Ureter (tissue), 1 donor: ENCODE results near the gene ZNF782. TPM values are rescaled to one million over a fixed set of nuclear protein-coding genes. Genes with fewer than 3 reads are reported as not detected.
"Not testable (repeated sequence)": the region's sequence is repeated elsewhere in the genome, so short reads cannot be mapped to it uniquely, and the experiment has no call there.

Experiments
- DNase-seq: peaks from one replicate; pipeline ENCODE4 v3.0.0-alpha.2; 2020; ENCODE audit warnings: low spot score
- total RNA-seq: library from RNA; stranded (reverse); gene quantifications from one replicate; pipeline ENCODE4 v1.2.4, GENCODE V29; 2023
- donor health status: DM: yes; HTN: yes; CAD: no.

The ZNF782 gene
- total RNA-seq, result 10.6 TPM

DNA sequence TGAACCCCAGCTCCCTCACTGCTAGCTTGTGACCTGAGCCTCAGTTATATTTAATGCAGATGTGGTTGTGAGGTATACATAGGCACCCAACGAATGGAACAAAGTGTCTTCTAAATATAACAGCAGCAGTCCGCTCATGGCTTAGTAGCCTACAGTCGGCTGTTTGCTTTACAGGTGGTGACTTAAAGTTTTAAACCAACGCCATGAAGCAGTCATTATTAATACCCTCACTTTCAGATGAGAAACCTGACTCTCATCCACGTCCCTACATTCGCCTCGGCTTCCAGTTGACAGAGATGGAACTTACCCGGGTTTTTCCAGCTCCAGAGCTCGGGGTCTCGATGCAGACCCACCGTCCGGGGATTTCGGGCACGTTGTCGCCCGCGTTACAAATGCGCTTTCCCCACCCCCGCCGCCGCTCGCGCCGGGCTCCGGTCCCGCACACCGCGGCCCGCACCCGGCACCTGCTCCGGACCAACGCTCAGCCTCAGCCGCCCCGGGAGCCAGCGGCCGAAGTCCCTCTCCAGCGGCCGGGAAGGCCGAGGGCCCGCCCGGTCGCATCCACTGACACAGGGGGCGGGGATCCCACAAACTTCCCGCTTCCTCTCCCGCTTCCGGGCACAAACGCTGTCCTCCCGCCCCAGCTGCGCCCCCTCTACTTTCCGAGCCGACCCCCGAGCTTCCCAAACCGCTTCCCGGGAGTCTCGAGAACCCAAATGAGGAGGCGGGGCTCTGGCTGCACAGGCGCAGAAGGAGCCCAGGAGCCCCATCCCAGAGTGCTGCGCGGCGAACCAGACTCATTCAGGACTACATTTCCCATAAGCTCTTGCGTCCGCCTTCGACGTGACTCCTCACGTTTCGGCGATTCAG, at the start of gene ZNF782:
TSS of gene ZNF782 (minus strand) at position 734 of the 870 bp plus-strand sequence. CDS start 2,553 bp downstream, outside the sequence.
- peak; percentile 91 for DNase-seq

GRCh38 chr9:96900010-96900409, 45.7 kb upstream of the ZNF782 start:
- not testable (repeated sequence) for DNase-seq

DNA sequence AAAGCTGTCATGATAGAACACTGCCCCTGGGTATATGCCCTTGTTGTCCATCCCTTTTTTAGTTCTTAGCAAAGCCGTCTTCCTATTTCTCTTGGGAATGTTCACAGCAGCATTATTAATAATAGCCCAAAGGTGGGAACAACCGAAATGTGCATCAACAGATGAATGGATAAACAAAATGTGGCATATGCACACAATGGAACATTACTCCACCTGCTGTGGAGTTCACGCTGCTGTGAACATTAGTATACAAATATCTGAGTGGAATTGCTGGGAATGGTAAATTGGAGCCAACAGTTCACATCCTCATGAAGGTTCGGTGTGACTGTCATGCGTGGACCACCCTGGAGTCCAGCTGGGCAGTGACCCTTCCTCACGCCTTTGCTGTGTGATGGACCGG, 37.8 kb upstream of the ZNF782 start:
- no peak for DNase-seq

- DNase-seq, result no peak
Observed at GRCh38 chr9:96888591-96888990, 34.3 kb upstream of the ZNF782 start.

GRCh38 chr9:96885424-96885823, 31.1 kb upstream of the ZNF782 start:
- DNase-seq, result no peak

GRCh38 chr9:96884443-96884842, 30.1 kb upstream of the ZNF782 start:
- DNase-seq, result no peak

- no peak for DNase-seq
Observed at GRCh38 chr9:96883922-96884321, 29.6 kb upstream of the ZNF782 start.

GRCh38 chr9:96877269-96877668, 23.0 kb upstream of the ZNF782 start:
- no peak for DNase-seq

DNA sequence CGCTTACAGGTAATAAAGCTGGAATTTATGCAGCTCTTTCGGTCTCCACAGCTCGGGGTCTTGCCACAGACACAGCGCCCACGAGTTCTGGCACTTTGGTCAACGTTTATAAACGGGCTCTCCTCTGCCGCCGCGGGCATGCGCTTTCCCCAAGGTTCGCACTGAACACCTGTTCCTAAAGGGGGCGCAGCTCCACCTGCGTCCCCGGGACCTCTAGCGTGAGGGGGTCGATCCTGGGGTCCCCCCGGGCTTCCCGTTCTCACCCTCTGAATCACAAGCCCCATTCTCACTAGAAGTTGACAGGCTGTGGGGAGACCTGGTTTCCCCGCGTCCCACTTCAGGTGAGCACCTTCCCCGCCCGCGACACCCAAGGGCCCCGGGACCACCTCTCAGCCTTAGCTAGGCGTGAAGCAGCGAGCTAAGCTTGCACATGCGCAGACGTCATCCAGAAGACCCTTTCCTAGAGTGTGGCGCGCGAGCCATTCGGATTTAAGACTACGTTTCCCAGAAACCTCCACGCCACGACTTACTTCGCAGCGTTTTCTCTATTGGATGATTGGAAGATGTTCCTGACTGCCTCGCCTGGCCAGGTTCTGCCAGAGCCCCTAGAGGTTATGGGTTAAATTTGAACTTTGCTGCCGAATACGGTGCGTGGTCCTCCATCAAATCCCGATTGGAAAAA, 21.3 kb upstream of the ZNF782 start:
- no peak for DNase-seq

GRCh38 chr9:96874947-96875460, 20.7 kb upstream of the ZNF782 start:
- no peak for DNase-seq

DNA sequence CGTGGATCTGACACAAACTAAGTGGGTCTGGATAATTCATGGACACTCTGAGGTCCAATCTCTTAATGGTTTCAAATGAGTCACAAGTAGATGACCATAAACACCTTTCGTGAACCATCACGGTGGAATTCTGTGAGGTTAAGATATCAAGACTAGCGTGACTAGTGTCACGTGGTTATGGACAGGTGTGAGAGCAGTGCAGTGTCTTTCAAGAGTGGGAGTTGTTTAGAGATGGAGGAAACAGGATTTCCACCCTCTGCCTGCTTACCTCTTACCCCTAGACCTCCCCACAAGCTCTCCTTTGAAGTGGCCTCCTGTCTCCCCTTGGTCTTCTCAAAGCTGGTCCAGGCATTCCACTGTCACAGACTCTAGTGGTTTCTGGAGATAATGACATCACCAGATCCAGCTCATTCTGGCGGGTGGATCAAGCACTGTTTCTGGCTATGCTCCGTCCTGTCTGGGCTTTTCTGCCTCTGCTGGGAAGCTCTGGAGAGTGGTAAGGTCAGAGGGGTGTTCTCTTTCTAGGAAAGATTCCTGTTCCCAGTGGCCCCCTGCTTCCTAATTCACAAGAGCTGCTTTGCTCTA, 20.0 kb upstream of the ZNF782 start:
- no peak for DNase-seq

DNA sequence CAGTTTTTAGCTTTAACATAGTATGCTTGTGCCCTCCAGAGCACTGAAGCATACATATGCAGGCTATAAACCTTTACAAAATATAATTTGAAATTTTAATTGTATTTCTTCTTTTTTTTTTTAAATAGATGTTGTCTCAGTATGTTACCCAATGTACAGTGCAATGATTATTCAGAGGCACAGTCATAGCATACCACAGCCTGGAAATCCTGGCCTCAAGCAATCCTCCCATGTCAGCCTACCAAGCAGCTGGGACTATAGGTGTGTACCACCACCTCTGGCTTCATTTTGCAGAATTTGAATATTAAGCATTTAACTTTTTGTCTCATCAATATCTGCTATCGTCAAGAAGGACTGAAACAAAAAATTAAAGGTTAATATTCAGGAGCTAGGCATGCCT, 16.9 kb upstream of the ZNF782 start:
- no peak for DNase-seq

DNA sequence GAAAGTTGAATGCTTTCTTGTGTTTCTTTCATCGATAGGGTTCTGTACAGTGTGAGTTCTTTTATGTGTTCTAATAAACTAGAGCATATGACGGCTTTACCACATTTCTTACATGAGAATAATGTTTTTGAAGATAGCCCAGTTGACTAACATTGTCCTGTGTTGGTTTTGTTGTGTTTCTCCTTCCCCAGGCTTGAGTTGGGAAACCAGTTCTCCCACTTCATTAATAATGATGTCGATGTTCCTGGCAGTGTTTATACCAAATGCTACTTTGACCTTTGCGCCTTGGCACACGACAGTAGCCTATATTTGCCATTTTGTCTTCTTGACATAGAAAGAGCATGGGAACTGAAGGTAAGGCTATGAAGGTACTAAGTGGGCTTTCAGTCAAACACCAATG, 14.4 kb upstream of the ZNF782 start:
- no peak for DNase-seq

- DNase-seq, result no peak
Observed at GRCh38 chr9:96867079-96867804, 12.9 kb upstream of the ZNF782 start.

- DNase-seq, result not testable (repeated sequence)
Observed at GRCh38 chr9:96865240-96865639, 10.9 kb upstream of the ZNF782 start.

DNA sequence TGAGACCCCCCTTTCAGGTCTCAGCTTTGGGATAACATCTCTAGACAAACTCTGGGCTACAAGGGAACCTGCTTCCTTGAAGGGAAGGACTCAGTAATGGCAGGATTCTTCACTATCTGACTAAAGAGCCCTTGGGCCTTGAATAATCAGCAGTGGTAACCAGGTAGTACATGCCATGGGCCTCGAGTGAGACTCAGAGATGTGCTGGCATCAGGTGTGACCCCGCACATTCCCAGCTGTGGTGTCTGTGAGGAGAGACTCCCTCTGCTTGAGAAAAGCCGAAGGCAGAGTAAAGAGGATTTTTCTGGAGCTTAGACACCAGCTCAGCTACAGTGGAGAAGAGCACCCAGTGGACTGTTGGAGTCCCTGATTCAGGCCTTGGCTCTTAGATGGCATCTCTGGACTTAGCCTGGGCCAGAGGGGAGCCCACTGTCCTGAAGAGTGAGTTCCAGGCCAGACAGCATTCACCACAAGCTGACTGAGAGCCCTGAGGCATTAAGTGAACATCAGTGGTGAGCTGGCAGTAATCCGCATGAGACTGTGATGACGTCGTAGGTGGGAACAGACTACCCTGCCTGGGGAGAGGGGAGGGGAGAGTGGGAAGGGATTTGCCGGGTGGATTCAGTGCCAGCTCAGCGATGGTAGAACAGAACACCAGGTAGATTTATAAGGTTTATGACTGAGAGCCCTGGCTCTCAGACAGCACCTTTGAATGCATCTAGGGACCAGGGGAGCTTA, 5.3 kb upstream of the ZNF782 start:
- no peak for DNase-seq

DNA sequence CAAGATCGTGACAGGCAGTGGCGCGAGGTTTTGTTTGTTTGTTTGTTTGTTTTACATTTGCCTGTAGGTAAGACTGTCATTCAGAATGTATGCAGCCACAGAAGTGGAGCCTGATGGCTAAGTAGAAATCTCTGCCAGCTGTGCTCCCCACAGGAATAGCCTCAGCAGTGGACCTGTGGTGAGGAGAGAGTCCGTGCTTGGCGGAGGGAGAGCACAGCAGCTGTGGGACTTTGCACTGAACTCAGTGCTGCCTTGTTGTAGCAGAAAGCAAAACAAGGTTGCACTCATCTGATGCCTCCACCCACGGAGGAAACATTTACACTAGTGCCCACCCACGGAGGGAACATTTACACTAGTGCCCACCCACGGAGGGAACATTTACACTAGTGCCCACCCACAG, 4.4 kb upstream of the ZNF782 start:
- DNase-seq, result no peak

DNA sequence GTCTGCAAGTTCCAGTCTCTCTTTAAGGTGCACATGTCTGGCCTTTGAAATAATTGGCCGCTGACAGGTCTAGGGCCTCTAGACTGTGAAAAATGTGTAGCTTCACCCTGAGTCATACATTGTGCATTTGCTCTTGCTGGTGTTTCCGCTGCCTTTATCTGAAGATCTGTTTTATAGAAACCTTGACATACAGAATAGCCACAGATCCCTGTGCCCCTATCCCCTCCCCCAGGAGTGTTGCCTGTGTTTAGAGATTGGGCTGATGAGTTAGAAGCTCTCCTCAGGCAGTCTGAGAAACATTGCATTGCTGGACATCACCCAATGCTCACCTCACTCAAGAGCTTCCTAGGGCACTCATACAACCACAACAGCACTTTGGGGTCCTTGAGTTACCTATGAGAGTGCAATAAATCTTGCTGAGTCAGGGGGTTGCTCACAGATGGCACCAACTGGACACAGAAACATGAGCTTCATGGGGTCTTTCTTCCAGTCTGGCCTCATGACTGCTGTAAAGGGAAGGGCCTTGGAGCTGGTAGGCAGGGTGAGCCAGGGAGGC, 3.8 kb upstream of the ZNF782 start:
- no peak for DNase-seq

DNA sequence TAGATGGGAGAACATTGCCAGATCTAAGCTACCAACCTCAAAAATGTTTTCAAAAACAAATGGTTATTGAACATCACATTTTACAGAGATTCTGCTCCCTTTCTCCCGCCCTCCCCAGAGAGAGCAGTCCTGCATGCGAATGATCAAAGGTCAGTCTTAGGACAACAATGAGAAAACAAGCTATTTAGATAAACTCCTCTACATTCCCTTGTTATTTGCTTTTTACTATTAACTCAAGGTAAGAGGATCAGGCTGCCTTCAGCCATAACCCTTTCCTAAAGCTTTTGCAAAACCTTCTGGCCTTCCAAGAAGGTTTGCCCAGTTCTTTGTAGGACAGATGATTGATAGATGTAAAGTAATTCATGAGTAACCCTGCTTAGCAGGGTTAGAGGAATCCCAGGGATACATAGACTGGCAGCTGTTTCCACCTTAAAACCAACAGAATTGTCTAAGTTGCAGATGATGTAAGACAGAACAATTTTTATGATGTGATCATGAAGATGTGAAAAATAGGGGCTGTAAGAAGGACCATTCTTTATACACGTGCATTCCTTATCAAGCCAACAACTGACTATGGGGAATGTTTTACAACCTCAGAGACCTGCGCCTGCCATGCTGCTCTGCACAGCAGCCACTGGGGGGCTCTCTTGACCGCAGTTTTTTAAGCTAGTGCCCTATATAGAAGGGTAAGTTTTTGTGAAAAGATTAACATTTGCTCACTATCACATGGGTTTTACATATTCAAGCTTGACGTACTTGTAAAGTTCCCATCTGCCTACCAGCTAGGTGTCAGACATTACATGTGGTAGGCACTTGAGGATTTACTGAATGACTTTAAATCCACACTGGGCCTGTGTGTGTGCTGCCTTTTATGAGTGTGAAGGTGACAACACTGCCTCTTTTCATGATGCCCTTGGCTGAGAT, 2.3 kb upstream of the ZNF782 start:
- DNase-seq, result peak; percentile 74
